ENCODE measurements around the gene SPTLC3.

SPTLC3 gene

DNA sequence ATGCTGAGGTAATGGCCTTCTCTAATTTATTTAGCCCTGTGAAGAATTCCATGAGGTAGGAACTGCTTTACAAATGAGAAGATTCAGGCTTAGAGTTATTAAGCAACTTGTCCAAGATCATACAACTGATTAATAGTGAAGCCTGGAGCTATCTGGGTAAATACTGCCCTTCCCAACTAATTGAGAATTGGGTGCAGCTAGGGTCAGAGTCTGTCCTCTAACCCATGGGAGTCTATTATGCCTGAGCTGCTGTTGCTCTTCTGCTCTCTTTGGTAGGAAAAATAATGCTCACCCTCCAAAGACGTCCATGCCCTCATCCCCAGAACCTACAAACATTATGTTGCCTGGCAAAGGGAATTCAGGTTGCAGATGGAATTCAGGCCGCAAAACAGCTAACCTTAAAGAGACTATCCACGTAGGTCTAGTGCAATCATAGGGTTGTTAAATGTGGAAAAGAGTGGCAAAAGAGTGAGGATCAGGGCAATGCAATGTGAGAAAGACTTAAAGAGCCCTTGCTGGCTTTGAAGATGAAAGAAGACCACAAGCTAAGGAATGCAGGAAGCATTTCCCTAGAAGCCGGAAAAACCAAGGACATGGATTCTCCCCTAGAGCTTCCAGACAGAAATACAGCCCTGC, 90.1 kb downstream of the SPTLC3 start:
- TF ChIP-seq EZH2phosphoT487 (IDR thresholded peaks at IDR 0.05; ENCODE audit: borderline replicate concordance, low read length) = no peak
- TF ChIP-seq, protein P1, sequence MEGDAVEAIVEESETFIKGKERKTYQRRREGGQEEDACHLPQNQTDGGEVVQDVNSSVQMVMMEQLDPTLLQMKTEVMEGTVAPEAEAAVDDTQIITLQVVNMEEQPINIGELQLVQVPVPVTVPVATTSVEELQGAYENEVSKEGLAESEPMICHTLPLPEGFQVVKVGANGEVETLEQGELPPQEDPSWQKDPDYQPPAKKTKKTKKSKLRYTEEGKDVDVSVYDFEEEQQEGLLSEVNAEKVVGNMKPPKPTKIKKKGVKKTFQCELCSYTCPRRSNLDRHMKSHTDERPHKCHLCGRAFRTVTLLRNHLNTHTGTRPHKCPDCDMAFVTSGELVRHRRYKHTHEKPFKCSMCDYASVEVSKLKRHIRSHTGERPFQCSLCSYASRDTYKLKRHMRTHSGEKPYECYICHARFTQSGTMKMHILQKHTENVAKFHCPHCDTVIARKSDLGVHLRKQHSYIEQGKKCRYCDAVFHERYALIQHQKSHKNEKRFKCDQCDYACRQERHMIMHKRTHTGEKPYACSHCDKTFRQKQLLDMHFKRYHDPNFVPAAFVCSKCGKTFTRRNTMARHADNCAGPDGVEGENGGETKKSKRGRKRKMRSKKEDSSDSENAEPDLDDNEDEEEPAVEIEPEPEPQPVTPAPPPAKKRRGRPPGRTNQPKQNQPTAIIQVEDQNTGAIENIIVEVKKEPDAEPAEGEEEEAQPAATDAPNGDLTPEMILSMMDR (IDR thresholded peaks at IDR 0.05; ENCODE audit: low read depth, low read length, poor library complexity, severe bottlenecking) = no peak
- H3F3A ChIP-seq (ENCODE audit: control insufficient read depth, insufficient read depth) = no peaks in the 10 kb centered on the region
- H3K36me3 ChIP-seq (ENCODE audit: control insufficient read depth, low read length) = no peaks in the 10 kb centered on the region
- H3K4me3 ChIP-seq (ENCODE audit: low read length) = no peak overlapping the region
- no peak overlapping the region for H3K4me2 ChIP-seq (ENCODE audit: low read length)
- H3K27me3 ChIP-seq (ENCODE audit: control insufficient read depth, low read length) = no peaks in the 10 kb centered on the region
- H3K4me1 ChIP-seq (ENCODE audit: control insufficient read depth, low read length) = no peaks in the 10 kb centered on the region
- no peaks in the 10 kb centered on the region for H3K9me3 ChIP-seq (ENCODE audit: control insufficient read depth, insufficient read depth, low read length)
- H3K27ac ChIP-seq (ENCODE audit: low read depth, low read length) = no peak overlapping the region
- H3K9me2 ChIP-seq (replicated peaks; ENCODE audit: control insufficient read depth, low read length) = no peaks in the 10 kb centered on the region
- no peaks in the 10 kb centered on the region for H4K20me1 ChIP-seq (ENCODE audit: control insufficient read depth, insufficient read depth, low read depth, low read length)
- H3K79me2 ChIP-seq (ENCODE audit: control insufficient read depth, low read length) = no peaks in the 10 kb centered on the region

DNA sequence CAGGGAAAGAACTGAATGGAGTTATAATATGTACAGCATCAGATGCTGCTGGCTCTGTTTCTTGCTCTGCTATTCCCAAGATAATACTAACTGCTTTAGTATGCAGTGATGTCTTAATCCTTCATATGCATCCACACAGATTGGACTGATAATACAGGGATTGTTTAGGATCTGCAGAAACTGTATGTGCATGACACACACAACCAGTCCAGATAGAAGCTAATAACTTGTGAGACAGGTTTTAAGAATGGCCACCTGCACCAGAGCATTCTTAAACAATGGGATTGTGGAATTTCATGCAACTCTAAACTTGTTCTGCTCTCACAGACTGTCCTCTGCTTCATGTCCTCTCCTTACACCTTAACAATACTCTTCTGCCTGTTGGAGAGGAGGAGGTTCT, 90.9 kb downstream of the SPTLC3 start:
- H3K4me3 ChIP-seq (ENCODE audit: low read length) = no peak overlapping the region
- H3K36me3 ChIP-seq (ENCODE audit: control insufficient read depth, low read length) = no peaks in the 10 kb centered on the region
- TF ChIP-seq, protein P1 (IDR thresholded peaks at IDR 0.05; ENCODE audit: low read depth, low read length, poor library complexity, severe bottlenecking) = no peak
- no peak for TF ChIP-seq EZH2phosphoT487 (IDR thresholded peaks at IDR 0.05; ENCODE audit: borderline replicate concordance, low read length)
- H3K9me2 ChIP-seq (replicated peaks; ENCODE audit: control insufficient read depth, low read length) = no peaks in the 10 kb centered on the region
- no peaks in the 10 kb centered on the region for H3F3A ChIP-seq (ENCODE audit: control insufficient read depth, insufficient read depth)
- no peaks in the 10 kb centered on the region for H4K20me1 ChIP-seq (ENCODE audit: control insufficient read depth, insufficient read depth, low read depth, low read length)
- no peak overlapping the region for H3K4me2 ChIP-seq (ENCODE audit: low read length)
- no peak overlapping the region for H3K27ac ChIP-seq (ENCODE audit: low read depth, low read length)
- H3K79me2 ChIP-seq (ENCODE audit: control insufficient read depth, low read length) = no peaks in the 10 kb centered on the region
- no peaks in the 10 kb centered on the region for H3K4me1 ChIP-seq (ENCODE audit: control insufficient read depth, low read length)
- no peaks in the 10 kb centered on the region for H3K27me3 ChIP-seq (ENCODE audit: control insufficient read depth, low read length)
- no peaks in the 10 kb centered on the region for H3K9me3 ChIP-seq (ENCODE audit: control insufficient read depth, insufficient read depth, low read length)

DNA sequence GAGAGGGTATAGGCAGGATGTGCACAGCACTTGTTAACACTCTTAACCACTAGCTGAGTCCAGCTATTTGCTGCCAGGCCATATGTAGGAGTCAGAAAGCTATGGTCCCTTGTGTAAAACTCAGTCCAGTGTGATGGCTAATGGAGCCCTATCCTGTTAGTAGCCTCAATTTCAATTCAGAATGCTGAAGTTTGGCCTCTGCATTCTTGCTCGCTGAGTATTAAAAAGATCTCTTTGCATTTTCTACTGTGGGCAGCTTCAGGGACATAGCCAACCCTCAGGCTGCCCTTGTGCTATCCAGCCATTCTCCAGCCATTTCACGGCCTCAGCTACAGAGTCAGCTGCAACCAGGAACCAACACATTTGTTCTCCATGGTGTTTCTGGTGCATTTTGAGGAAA, 92.5 kb downstream of the SPTLC3 start:
- Histone ChIP-seq H3K9me2 (replicated peaks; ENCODE audit: control insufficient read depth, low read length) (no peaks in the 10 kb centered on the region), H3K4me2 (ENCODE audit: low read length) (no peak overlapping the region), H3K36me3 (ENCODE audit: control insufficient read depth, low read length) (no peaks in the 10 kb centered on the region), H3K4me1 (ENCODE audit: control insufficient read depth, low read length) (no peaks in the 10 kb centered on the region), H3K9me3 (ENCODE audit: control insufficient read depth, insufficient read depth, low read length) (no peaks in the 10 kb centered on the region), H3F3A (ENCODE audit: control insufficient read depth, insufficient read depth) (no peaks in the 10 kb centered on the region), H3K79me2 (ENCODE audit: control insufficient read depth, low read length) (no peaks in the 10 kb centered on the region), H4K20me1 (ENCODE audit: control insufficient read depth, insufficient read depth, low read depth, low read length) (no peaks in the 10 kb centered on the region), H3K27ac (ENCODE audit: low read depth, low read length) (no peak overlapping the region), H3K4me3 (ENCODE audit: low read length) (no peak overlapping the region), H3K27me3 (ENCODE audit: control insufficient read depth, low read length) (no peaks in the 10 kb centered on the region)
- TF ChIP-seq, protein P1 (IDR thresholded peaks at IDR 0.05; ENCODE audit: low read depth, low read length, poor library complexity, severe bottlenecking) = no peak
- TF ChIP-seq EZH2phosphoT487 (IDR thresholded peaks at IDR 0.05; ENCODE audit: borderline replicate concordance, low read length) = no peak
